GM19468 (cell line): Measurements from ENCODE around the gene PTPRN2.
"Not testable (repeated sequence)": the region's sequence is repeated elsewhere in the genome, so short reads cannot be mapped to it uniquely, and the experiment has no call there.

Experiments used
- ATAC-seq: cut with Tn5 transposase; IDR thresholded peaks from one replicate; pipeline ENCODE4 v1.9.1; 2021; ENCODE audit warnings: mild to moderate bottlenecking, moderate library complexity, moderate number of reproducible peaks; ENCODE audit not compliant: unreplicated experiment; ENCODE audit errors: extremely low read depth

PTPRN2 gene

GRCh38 chr7:158280448-158281144 lies 307.0 kb downstream of the PTPRN2 start:
- no peak for ATAC-seq

GRCh38 chr7:158279539-158280447 lies 307.8 kb downstream of the PTPRN2 start:
- ATAC-seq: no peak

GRCh38 chr7:158278745-158279320 lies 308.8 kb downstream of the PTPRN2 start:
- no peak for ATAC-seq

- no peak for ATAC-seq
These were observed 310.1 kb downstream of the PTPRN2 start for GRCh38 chr7:158277219-158278141.

- ATAC-seq: no peak
These were observed 311.0 kb downstream of the PTPRN2 start for GRCh38 chr7:158276414-158277218.

- ATAC-seq: no peak
These were observed 311.8 kb downstream of the PTPRN2 start for GRCh38 chr7:158275711-158276413.

- no peak for ATAC-seq
These were observed 312.6 kb downstream of the PTPRN2 start for GRCh38 chr7:158274996-158275395.

GRCh38 chr7:158274404-158274811 lies 313.2 kb downstream of the PTPRN2 start:
- ATAC-seq: no peak

- not testable (repeated sequence) for ATAC-seq
These were observed 313.8 kb downstream of the PTPRN2 start for GRCh38 chr7:158273756-158274342.

GRCh38 chr7:158273138-158273651 lies 314.4 kb downstream of the PTPRN2 start:
- no peak for ATAC-seq

GRCh38 chr7:158272509-158273137 lies 315.0 kb downstream of the PTPRN2 start:
- ATAC-seq: no peak

GRCh38 chr7:158272091-158272490 lies 315.5 kb downstream of the PTPRN2 start:
- ATAC-seq: no peak

- ATAC-seq: no peak
These were observed 316.0 kb downstream of the PTPRN2 start for GRCh38 chr7:158271646-158272045.

GRCh38 chr7:158270856-158271413 lies 316.7 kb downstream of the PTPRN2 start:
- no peak for ATAC-seq

GRCh38 chr7:158270106-158270775 lies 317.4 kb downstream of the PTPRN2 start:
- ATAC-seq: no peak

- ATAC-seq: no peak
These were observed 318.6 kb downstream of the PTPRN2 start for GRCh38 chr7:158268816-158269535.
